ENCODE results near the gene UBR3.

GRCh38 chr2:169849710-169850109 is 22.5 kb downstream of the UBR3 start:
- TF ChIP-seq REST (IDR thresholded peaks at IDR 0.05; ENCODE audit: insufficient replicate concordance, low read depth) (no peak), CTCF (IDR thresholded peaks at IDR 0.05; ENCODE audit: insufficient read depth, low read length) (no peak)

Measured in HL-60 (cell line).